Lower leg skin (tissue), 3 donors: ENCODE measurements around the gene LRP5.

ENCODE experiments used
- CTCF ChIP-seq, 3 donors: fragments of 450-650 bp; IDR thresholded peaks; one replicate each; pipeline ENCODE4 v1.5.1; 2016; ENCODE audit warnings: antibody characterized with exemption in 3 of 3, mild to moderate bottlenecking in 3 of 3, moderate library complexity in 2 of 3
- POLR2A ChIP-seq, 2 donors: fragments of 450-650 bp; IDR thresholded peaks; one replicate each; pipeline ENCODE4 v1.6.1; 2016 to 2017; ENCODE audit warnings: antibody characterized with exemption in 2 of 2, mild to moderate bottlenecking in 1 of 2, moderate library complexity in 1 of 2

- TF ChIP-seq CTCF (IDR thresholded peaks at IDR 0.05) (no peak), POLR2A (IDR thresholded peaks at IDR 0.05) (no peak)
Measured at GRCh38 chr11:68413591-68413999, 101.2 kb downstream of the LRP5 start.
